Left renal pelvis (tissue), 4 donors: ENCODE measurements around the gene CAMK1D. TPM values are rescaled to one million over a fixed set of nuclear protein-coding genes. Genes with fewer than 3 reads are reported as not detected.

Source experiments
- DNase-seq, 4 donors: peaks; one replicate each; pipeline ENCODE4 v3.0.0-alpha.2; 2013; ENCODE audit warnings: low read depth in 4 of 4, low spot score in 3 of 4
- polyA plus RNA-seq, 4 donors: library from polyadenylated mRNA; unstranded; fragments of 120-200 nt; gene quantifications; one replicate each; pipeline ENCODE4 v1.2.1, GENCODE V29; 2013; ENCODE audit not compliant: insufficient read length in 4 of 4

The CAMK1D gene
- polyA plus RNA-seq, 4 donors: 11.1 to 20.6 (median 11.2) TPM

GRCh38 chr10:12367272-12367671, 17.9 kb downstream of the CAMK1D start:
- DNase-seq: no peak

GRCh38 chr10:12369982-12370381, 20.6 kb downstream of the CAMK1D start:
- no peak for DNase-seq

- no peak for DNase-seq
Measured at GRCh38 chr10:12372846-12373245, 23.5 kb downstream of the CAMK1D start.

GRCh38 chr10:12375076-12375504, 25.7 kb downstream of the CAMK1D start:
- no peak for DNase-seq

- DNase-seq: no peak
Measured at GRCh38 chr10:12376211-12376610, 26.9 kb downstream of the CAMK1D start.

GRCh38 chr10:12377658-12378290, 28.4 kb downstream of the CAMK1D start:
- DNase-seq: no peak

- DNase-seq: no peak
Measured at GRCh38 chr10:12380999-12381398, 31.7 kb downstream of the CAMK1D start.

- no peak for DNase-seq
Measured at GRCh38 chr10:12381536-12382156, 32.3 kb downstream of the CAMK1D start.

GRCh38 chr10:12382157-12382548, 32.8 kb downstream of the CAMK1D start:
- DNase-seq: no peak

GRCh38 chr10:12382956-12383531, 33.7 kb downstream of the CAMK1D start:
- no peak for DNase-seq

GRCh38 chr10:12384906-12385305, 35.6 kb downstream of the CAMK1D start:
- DNase-seq: no peak

- no peak for DNase-seq
Measured at GRCh38 chr10:12387561-12388210, 38.3 kb downstream of the CAMK1D start.

GRCh38 chr10:12388671-12389070, 39.3 kb downstream of the CAMK1D start:
- DNase-seq: no peak

- DNase-seq: no peak
Measured at GRCh38 chr10:12389154-12389734, 39.9 kb downstream of the CAMK1D start.

- DNase-seq: no peak
Measured at GRCh38 chr10:12390733-12391132, 41.4 kb downstream of the CAMK1D start.

GRCh38 chr10:12391206-12391605, 41.9 kb downstream of the CAMK1D start:
- DNase-seq: no peak

- no peak for DNase-seq
Measured at GRCh38 chr10:12393831-12394230, 44.5 kb downstream of the CAMK1D start.

GRCh38 chr10:12394241-12395033, 45.1 kb downstream of the CAMK1D start:
- DNase-seq: no peak

GRCh38 chr10:12396093-12396492, 46.7 kb downstream of the CAMK1D start:
- DNase-seq: no peak

- no peak for DNase-seq
Measured at GRCh38 chr10:12396567-12396966, 47.2 kb downstream of the CAMK1D start.
